MM.1S (cell line): ENCODE data around the gene ENPEP.

Experiments
- DNase-seq: peaks from one replicate; pipeline ENCODE4 v3.0.0-alpha.2; 2015
- H2AFZ ChIP-seq: fragments of 300-600 bp; sonication (generic); 2 replicates; pipeline ENCODE4 v1.6.0; 2016; ENCODE audit warnings: antibody characterized with exemption, low read length
- H3F3A ChIP-seq: fragments of 300-600 bp; sonication (generic); 2 replicates; pipeline ENCODE4 v1.6.1; 2016; ENCODE audit warnings: mild to moderate bottlenecking, antibody characterized with exemption, low read length, moderate library complexity, mixed read lengths; ENCODE audit not compliant: insufficient read depth
- H3K27ac ChIP-seq: fragments of 300-600 bp; sonication (generic); 2 replicates; pipeline ENCODE4 v1.5.1; 2016; ENCODE audit warnings: mild to moderate bottlenecking, low read length
- H3K27me3 ChIP-seq: fragments of 300-600 bp; sonication (generic); replicated peaks from 2 replicates; pipeline ENCODE4 v1.6.0; 2016; ENCODE audit warnings: low read length; ENCODE audit not compliant: insufficient read depth
- H3K36me3 ChIP-seq: fragments of 300-600 bp; sonication (generic); replicated peaks from 2 replicates; pipeline ENCODE4 v1.6.1; 2016; ENCODE audit warnings: mild to moderate bottlenecking, low read length, mixed read lengths; ENCODE audit not compliant: insufficient read depth
- H3K4me1 ChIP-seq: fragments of 300-600 bp; sonication (generic); 2 replicates; pipeline ENCODE4 v1.6.1; 2016; ENCODE audit warnings: low read length, mixed read lengths
- H3K4me2 ChIP-seq: fragments of 300-600 bp; sonication (generic); 2 replicates; pipeline ENCODE4 v1.6.0; 2016; ENCODE audit warnings: low read depth, low read length
- H3K4me3 ChIP-seq: fragments of 300-600 bp; sonication (generic); 2 replicates; pipeline ENCODE4 v1.5.1; 2016; ENCODE audit warnings: low read length, mixed read lengths
- H3K79me2 ChIP-seq: fragments of 300-600 bp; sonication (generic); 2 replicates; pipeline ENCODE4 v1.6.1; 2016; ENCODE audit warnings: mixed run types, low read length, mixed read lengths
- H3K9ac ChIP-seq: fragments of 300-600 bp; sonication (generic); 2 replicates; pipeline ENCODE4 v1.6.1; 2016; ENCODE audit warnings: low read length, mixed read lengths
- H3K9me2 ChIP-seq: fragments of 300-600 bp; sonication (generic); replicated peaks from 2 replicates; pipeline ENCODE4 v1.6.1; 2016; ENCODE audit warnings: mild to moderate bottlenecking, low read length, mixed read lengths; ENCODE audit not compliant: insufficient read depth
- H3K9me3 ChIP-seq: fragments of 300-600 bp; sonication (generic); replicated peaks from 2 replicates; pipeline ENCODE4 v1.6.1; 2016; ENCODE audit warnings: mild to moderate bottlenecking, low read length, mixed read lengths; ENCODE audit not compliant: insufficient read depth
- H4K20me1 ChIP-seq: fragments of 300-600 bp; sonication (generic); 2 replicates; pipeline ENCODE4 v1.6.1; 2016; ENCODE audit warnings: mild to moderate bottlenecking, low read length, moderate library complexity, mixed read lengths; ENCODE audit not compliant: insufficient read depth
- CTCF ChIP-seq: fragments of 300-600 bp; sonication (generic); IDR thresholded peaks from 2 replicates; pipeline ENCODE4 v1.5.1; 2016; ENCODE audit warnings: antibody characterized with exemption, low read length, mixed read lengths
- EZH2 ChIP-seq: fragments of 300-600 bp; sonication (generic); optimal IDR thresholded peaks from 2 replicates; pipeline ENCODE3; 2017; ENCODE audit warnings: low read depth, mild to moderate bottlenecking, antibody characterized with exemption, low read length, mixed read lengths
- EZH2phosphoT487 ChIP-seq: fragments of 300-600 bp; sonication (generic); IDR thresholded peaks from 2 replicates; pipeline ENCODE4 v1.6.1; 2018; ENCODE audit warnings: antibody characterized with exemption, low read length

ENPEP gene

GRCh38 chr4:110452546-110452945, 23.4 kb upstream of the ENPEP start:
- Histone ChIP-seq H4K20me1 (no peaks in the 10 kb centered on the region), H3K4me2 (no peak overlapping the region), H3K36me3 (no peaks in the 10 kb centered on the region), H3K9ac (no peak overlapping the region), H3K9me3 (no peaks in the 10 kb centered on the region), H3F3A (no peaks in the 10 kb centered on the region), H3K4me1 (no peaks in the 10 kb centered on the region), H3K27me3 (no peaks in the 10 kb centered on the region), H3K9me2 (no peaks in the 10 kb centered on the region), H3K4me3 (no peak overlapping the region), H2AFZ (no peak overlapping the region), H3K27ac (no peak overlapping the region), H3K79me2 (no peaks in the 10 kb centered on the region)
- TF ChIP-seq EZH2, result no peak
- TF ChIP-seq EZH2phosphoT487, result no peak
- TF ChIP-seq CTCF, result no peak
- no peak for DNase-seq

DNA sequence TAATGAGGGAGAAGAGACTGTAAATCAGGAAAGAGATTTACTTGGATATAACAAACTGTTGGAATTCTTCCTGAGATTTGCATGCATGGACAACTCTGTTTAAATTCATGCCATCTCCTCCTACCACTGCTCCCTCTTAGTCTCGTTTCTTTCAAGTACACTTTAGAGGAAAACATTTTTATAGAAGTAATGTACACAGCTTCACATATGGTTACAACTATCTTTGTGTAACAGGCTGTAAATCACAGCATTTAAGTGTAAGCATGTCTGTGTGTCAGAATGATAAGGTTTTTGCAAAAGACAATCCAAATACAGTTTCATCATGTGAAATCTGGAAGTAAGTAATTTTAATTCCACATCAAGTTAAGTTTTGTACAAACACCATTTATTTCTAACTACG, 21.5 kb upstream of the ENPEP start:
- Histone ChIP-seq H3K9me3 (no peaks in the 10 kb centered on the region), H2AFZ (no peak overlapping the region), H3K9me2 (no peaks in the 10 kb centered on the region), H3K36me3 (no peaks in the 10 kb centered on the region), H3K4me1 (no peaks in the 10 kb centered on the region), H3K79me2 (no peaks in the 10 kb centered on the region), H3K27me3 (no peaks in the 10 kb centered on the region), H4K20me1 (no peaks in the 10 kb centered on the region), H3K4me3 (no peak overlapping the region), H3K27ac (no peak overlapping the region), H3K9ac (no peak overlapping the region), H3F3A (no peaks in the 10 kb centered on the region), H3K4me2 (no peak overlapping the region)
- no peak for TF ChIP-seq CTCF
- no peak for DNase-seq

- no peak for TF ChIP-seq EZH2
- no peak for TF ChIP-seq CTCF
- no peak for TF ChIP-seq EZH2phosphoT487
- no peaks in the 10 kb centered on the region for H3K27me3 ChIP-seq
- no peak for DNase-seq
- H3K36me3 ChIP-seq, result no peaks in the 10 kb centered on the region
- no peak overlapping the region for H3K4me2 ChIP-seq
- no peak overlapping the region for H3K27ac ChIP-seq
- H3K9me3 ChIP-seq, result no peaks in the 10 kb centered on the region
- H3K4me1 ChIP-seq, result no peaks in the 10 kb centered on the region
- no peaks in the 10 kb centered on the region for H3K9me2 ChIP-seq
- H3K9ac ChIP-seq, result no peak overlapping the region
- no peak overlapping the region for H3K4me3 ChIP-seq
- no peaks in the 10 kb centered on the region for H3K79me2 ChIP-seq
- no peaks in the 10 kb centered on the region for H4K20me1 ChIP-seq
- H2AFZ ChIP-seq, result no peak overlapping the region
- H3F3A ChIP-seq, result no peaks in the 10 kb centered on the region
Measured at GRCh38 chr4:110458494-110459266, 17.3 kb upstream of the ENPEP start.
